Measurements from ENCODE around the gene POLN.

- TF ChIP-seq CTCF (conservative IDR thresholded peaks at IDR 0.05; ENCODE audit: low read length) (no peak), EZH2phosphoT487 (IDR thresholded peaks at IDR 0.05; ENCODE audit: borderline replicate concordance) (no peak)
Observed at GRCh38 chr4:2180410-2180809, 61.5 kb downstream of the POLN start.

Measured in Loucy (cell line).